HG03520 (cell line): Measurements from ENCODE around the gene DYNC1I1.

Experiments used
- ATAC-seq: cut with Tn5 transposase; IDR thresholded peaks from one replicate; pipeline ENCODE4 v1.9.1; 2021; ENCODE audit warnings: mild to moderate bottlenecking, moderate library complexity; ENCODE audit not compliant: unreplicated experiment

Gene DYNC1I1

GRCh38 chr7:96067321-96067720 is 295.0 kb downstream of the DYNC1I1 start:
- ATAC-seq, result no peak

GRCh38 chr7:96069401-96069800 is 297.0 kb downstream of the DYNC1I1 start:
- ATAC-seq, result no peak

- no peak for ATAC-seq
Observed at GRCh38 chr7:96074871-96075270, 302.5 kb downstream of the DYNC1I1 start.

- peak; percentile 78 for ATAC-seq
Observed at GRCh38 chr7:96075510-96076349, 303.4 kb downstream of the DYNC1I1 start.

- ATAC-seq, result no peak
Observed at GRCh38 chr7:96076350-96076707, 304.0 kb downstream of the DYNC1I1 start.

GRCh38 chr7:96080027-96080426 is 307.7 kb downstream of the DYNC1I1 start:
- ATAC-seq, result no peak

- ATAC-seq, result no peak
Observed at GRCh38 chr7:96084881-96085553, 312.7 kb downstream of the DYNC1I1 start.

GRCh38 chr7:96085953-96086352 is 313.6 kb downstream of the DYNC1I1 start:
- no peak for ATAC-seq

GRCh38 chr7:96088579-96088978 is 316.2 kb downstream of the DYNC1I1 start:
- ATAC-seq, result no peak

GRCh38 chr7:96089511-96089910 is 317.2 kb downstream of the DYNC1I1 start:
- no peak for ATAC-seq

- ATAC-seq, result no peak
Observed at GRCh38 chr7:96090756-96091155, 318.4 kb downstream of the DYNC1I1 start.

GRCh38 chr7:96093435-96093834 is 321.1 kb downstream of the DYNC1I1 start:
- no peak for ATAC-seq

GRCh38 chr7:96097835-96098234 is 325.5 kb downstream of the DYNC1I1 start:
- no peak for ATAC-seq

GRCh38 chr7:96100737-96101136 is 328.4 kb downstream of the DYNC1I1 start:
- ATAC-seq, result no peak

- no peak for ATAC-seq
Observed at GRCh38 chr7:96102096-96102811, 329.9 kb downstream of the DYNC1I1 start.

- ATAC-seq, result no peak
Observed at GRCh38 chr7:96104984-96105383, 332.6 kb downstream of the DYNC1I1 start.

GRCh38 chr7:96111405-96111804 is 339.1 kb downstream of the DYNC1I1 start:
- ATAC-seq, result no peak

- no peak for ATAC-seq
Observed at GRCh38 chr7:96114190-96114589, 341.8 kb downstream of the DYNC1I1 start.

GRCh38 chr7:96116173-96116572 is 343.8 kb downstream of the DYNC1I1 start:
- ATAC-seq, result no peak

- ATAC-seq, result no peak
Observed at GRCh38 chr7:96118449-96119001, 346.2 kb downstream of the DYNC1I1 start.

GRCh38 chr7:96120445-96121225 is 348.3 kb downstream of the DYNC1I1 start:
- no peak for ATAC-seq
